Measurements from ENCODE around the gene CFAP74. TPM values are rescaled to one million over a fixed set of nuclear protein-coding genes. Genes with fewer than 3 reads are reported as not detected.

The CFAP74 gene
- total RNA-seq, 3 donors from 2014 or later, result 0.29 to 0.98 TPM; not detected in 1

GRCh38 chr1:2047749-2048729 lies 44.5 kb upstream of the CFAP74 start:
- H3K4me3 ChIP-seq, result no peak overlapping the region
- DNase-seq (ENCODE audit: low spot score in 2 of 2), result no peak
- peaks cover 3 to 4% of the 10 kb centered on the region in 2 donors for H3K4me1 ChIP-seq
- peaks cover 5 to 12% of the 10 kb centered on the region in 2 donors for H3K27me3 ChIP-seq
- TF ChIP-seq CTCF (IDR thresholded peaks at IDR 0.05) (no peak), POLR2A (IDR thresholded peaks at IDR 0.05) (no peak), POLR2AphosphoS5 (IDR thresholded peaks at IDR 0.05) (no peak)
- intact Hi-C loops (cut with DNase I; ENCODE audit: low total_unique reads), result no loop called here
- H3K36me3 ChIP-seq, result no peaks in the 10 kb centered on the region
- no peak overlapping the region for H3K27ac ChIP-seq
- no peaks in the 10 kb centered on the region for H3K9me3 ChIP-seq

- Histone ChIP-seq H3K27me3 (peaks cover 5 to 12% of the 10 kb centered on the region in 2 donors), H3K4me3 (no peak overlapping the region), H3K4me1 (peaks cover 3 to 4% of the 10 kb centered on the region in 2 donors), H3K27ac (no peak overlapping the region), H3K36me3 (no peaks in the 10 kb centered on the region), H3K9me3 (no peaks in the 10 kb centered on the region)
- intact Hi-C loops (cut with DNase I; ENCODE audit: low total_unique reads), result no loop called here
- TF ChIP-seq POLR2AphosphoS5 (IDR thresholded peaks at IDR 0.05), result no peak
- TF ChIP-seq POLR2A (IDR thresholded peaks at IDR 0.05), result no peak
- no peak for TF ChIP-seq CTCF (IDR thresholded peaks at IDR 0.05)
- DNase-seq (ENCODE audit: low spot score in 2 of 2), result no peak
Observed at GRCh38 chr1:2046953-2047748, 43.6 kb upstream of the CFAP74 start.

GRCh38 chr1:2046174-2046917 lies 42.8 kb upstream of the CFAP74 start:
- Histone ChIP-seq H3K9me3 (no peaks in the 10 kb centered on the region), H3K4me3 (no peak overlapping the region), H3K27me3 (peaks cover 5 to 12% of the 10 kb centered on the region in 2 donors), H3K36me3 (no peaks in the 10 kb centered on the region), H3K4me1 (peaks cover 3 to 4% of the 10 kb centered on the region in 2 donors), H3K27ac (peak overlapping the region in 1 of 2 donors; percentile 9)
- TF ChIP-seq CTCF (IDR thresholded peaks at IDR 0.05), result peak in 2 of 3 donors; percentile 56 to 60
- TF ChIP-seq POLR2A (IDR thresholded peaks at IDR 0.05), result no peak
- no peak for TF ChIP-seq POLR2AphosphoS5 (IDR thresholded peaks at IDR 0.05)
- peak; percentile 34 to 79 for DNase-seq (ENCODE audit: low spot score in 2 of 2)
- intact Hi-C loops (cut with DNase I; ENCODE audit: low total_unique reads), result no loop called here

- Histone ChIP-seq H3K4me1 (peaks cover 3 to 4% of the 10 kb centered on the region in 2 donors), H3K27me3 (peaks cover 5 to 12% of the 10 kb centered on the region in 2 donors), H3K36me3 (no peaks in the 10 kb centered on the region), H3K4me3 (no peak overlapping the region), H3K9me3 (no peaks in the 10 kb centered on the region), H3K27ac (no peak overlapping the region)
- DNase-seq (ENCODE audit: low spot score in 2 of 2), result no peak
- TF ChIP-seq CTCF (IDR thresholded peaks at IDR 0.05) (no peak), POLR2A (IDR thresholded peaks at IDR 0.05) (no peak), POLR2AphosphoS5 (IDR thresholded peaks at IDR 0.05) (no peak)
- intact Hi-C loops (cut with DNase I; ENCODE audit: low total_unique reads), result no loop called here
Observed at GRCh38 chr1:2045468-2046173, 42.0 kb upstream of the CFAP74 start.
